Breast epithelium (tissue), 3 donors: ENCODE results near the gene CLMN.

Experiments used
- CTCF ChIP-seq, 3 donors: fragments of 450-650 bp; IDR thresholded peaks; one replicate each; pipeline ENCODE4 v1.5.1; 2016 to 2017; ENCODE audit warnings: antibody characterized with exemption in 3 of 3, mild to moderate bottlenecking in 3 of 3, moderate library complexity in 3 of 3
- POLR2AphosphoS5 ChIP-seq, 3 donors: sonication (generic); formaldehyde crosslinking; IDR thresholded peaks; one replicate each; pipeline ENCODE4 v1.6.1; 2017; ENCODE audit warnings: antibody characterized with exemption in 3 of 3

- no peak for TF ChIP-seq CTCF (IDR thresholded peaks at IDR 0.05)
- no peak for TF ChIP-seq POLR2AphosphoS5 (IDR thresholded peaks at IDR 0.05)
Measured at GRCh38 chr14:95134304-95134933, 185.3 kb downstream of the CLMN start.
